WTC11 (cell line): ENCODE results near the gene CLEC1A.

Experiments
- CBFB ChIP-seq: sonication (generic); formaldehyde crosslinking; IDR thresholded peaks from 2 replicates; pipeline ENCODE4 v1.8.1; 2022; ENCODE audit warnings: mild to moderate bottlenecking, low read depth, missing genetic modification reagents
- ETV6 ChIP-seq: sonication (generic); formaldehyde crosslinking; IDR thresholded peaks from 2 replicates; pipeline ENCODE4 v1.8.1; 2022; ENCODE audit warnings: mild to moderate bottlenecking, missing genetic modification reagents
- FOXJ3 ChIP-seq: sonication (generic); formaldehyde crosslinking; IDR thresholded peaks from 2 replicates; pipeline ENCODE4 v1.9.0; 2021; ENCODE audit warnings: missing genetic modification reagents, mild to moderate bottlenecking, borderline replicate concordance
- NR1H2 ChIP-seq: sonication (generic); formaldehyde crosslinking; IDR thresholded peaks from 2 replicates; pipeline ENCODE4 v1.9.0; 2021; ENCODE audit warnings: mild to moderate bottlenecking, moderate library complexity, missing genetic modification reagents
- SMAD4 ChIP-seq: sonication (generic); formaldehyde crosslinking; IDR thresholded peaks from 2 replicates; pipeline ENCODE4 v1.8.0; 2022; ENCODE audit warnings: mild to moderate bottlenecking, missing genetic modification reagents
- SP1 ChIP-seq: sonication (generic); formaldehyde crosslinking; conservative IDR thresholded peaks from 2 replicates; pipeline ENCODE4 v1.8.1; 2022; ENCODE audit warnings: missing genetic modification reagents
- TCF7 ChIP-seq: sonication (generic); formaldehyde crosslinking; IDR thresholded peaks from 2 replicates; pipeline ENCODE4 v1.8.0; 2022; ENCODE audit warnings: mild to moderate bottlenecking, low read depth, missing genetic modification reagents, moderate library complexity
- TEAD1 ChIP-seq: sonication (generic); formaldehyde crosslinking; IDR thresholded peaks from 2 replicates; pipeline ENCODE4 v1.8.0; 2022; ENCODE audit warnings: mild to moderate bottlenecking, missing genetic modification reagents
- ZNF138 ChIP-seq: sonication (generic); formaldehyde crosslinking; conservative IDR thresholded peaks from 2 replicates; pipeline ENCODE4 v1.8.1; 2022; ENCODE audit warnings: mild to moderate bottlenecking, moderate library complexity, missing genetic modification reagents
- ZNF423 ChIP-seq: fragments of 250-450 bp; sonication (Bioruptor Pico); IDR thresholded peaks from 2 replicates; pipeline ENCODE4 v2.1.2; 2022; ENCODE audit warnings: mild to moderate bottlenecking, moderate library complexity
- TF ChIP-seq, protein P1 (sequence below): fragments of 200-600 bp; IDR thresholded peaks from 2 replicates; pipeline ENCODE4 v1.8.0; 2022; ENCODE audit warnings: antibody characterized with exemption
- TF ChIP-seq, protein P2 (sequence below): sonication (generic); formaldehyde crosslinking; IDR thresholded peaks from 2 replicates; pipeline ENCODE4 v1.8.1; 2023; ENCODE audit warnings: mild to moderate bottlenecking, moderate library complexity, missing genetic modification reagents
- TF ChIP-seq, protein P3 (sequence below): sonication (generic); formaldehyde crosslinking; IDR thresholded peaks from 2 replicates; pipeline ENCODE4 v1.8.1; 2023; ENCODE audit warnings: mild to moderate bottlenecking, missing genetic modification reagents

DNA sequence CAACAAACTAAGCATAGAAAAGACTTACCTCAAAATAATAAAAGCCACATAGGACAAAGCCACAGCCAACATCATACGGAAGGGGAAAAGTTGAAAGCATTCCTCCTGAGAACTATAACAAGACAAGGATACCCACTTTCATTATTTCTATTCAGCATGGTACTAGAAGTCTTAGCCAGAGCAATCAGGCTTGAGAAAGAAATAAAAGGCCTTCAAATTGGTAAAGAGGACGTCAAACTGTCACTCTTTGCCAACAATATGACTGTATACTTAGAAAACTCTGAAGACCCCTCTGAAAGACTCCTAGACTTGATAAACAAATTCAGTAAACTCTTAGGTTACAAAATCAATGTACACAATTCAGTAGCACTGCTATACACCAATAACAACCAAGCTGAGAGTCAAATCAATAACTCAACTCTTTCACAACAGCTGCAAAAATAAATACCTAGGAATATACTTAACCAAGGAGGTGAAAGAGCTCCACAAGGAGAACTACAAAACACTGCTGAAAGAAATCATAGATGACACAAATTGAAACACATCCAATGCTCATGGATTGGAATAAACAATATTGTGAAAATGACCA is 11.6 kb upstream of the CLEC1A start:
- TF ChIP-seq, protein P1, sequence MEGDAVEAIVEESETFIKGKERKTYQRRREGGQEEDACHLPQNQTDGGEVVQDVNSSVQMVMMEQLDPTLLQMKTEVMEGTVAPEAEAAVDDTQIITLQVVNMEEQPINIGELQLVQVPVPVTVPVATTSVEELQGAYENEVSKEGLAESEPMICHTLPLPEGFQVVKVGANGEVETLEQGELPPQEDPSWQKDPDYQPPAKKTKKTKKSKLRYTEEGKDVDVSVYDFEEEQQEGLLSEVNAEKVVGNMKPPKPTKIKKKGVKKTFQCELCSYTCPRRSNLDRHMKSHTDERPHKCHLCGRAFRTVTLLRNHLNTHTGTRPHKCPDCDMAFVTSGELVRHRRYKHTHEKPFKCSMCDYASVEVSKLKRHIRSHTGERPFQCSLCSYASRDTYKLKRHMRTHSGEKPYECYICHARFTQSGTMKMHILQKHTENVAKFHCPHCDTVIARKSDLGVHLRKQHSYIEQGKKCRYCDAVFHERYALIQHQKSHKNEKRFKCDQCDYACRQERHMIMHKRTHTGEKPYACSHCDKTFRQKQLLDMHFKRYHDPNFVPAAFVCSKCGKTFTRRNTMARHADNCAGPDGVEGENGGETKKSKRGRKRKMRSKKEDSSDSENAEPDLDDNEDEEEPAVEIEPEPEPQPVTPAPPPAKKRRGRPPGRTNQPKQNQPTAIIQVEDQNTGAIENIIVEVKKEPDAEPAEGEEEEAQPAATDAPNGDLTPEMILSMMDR, result no peak
- TF ChIP-seq ETV6 (no peak), NR1H2 (CRISPR knock-in tag) (no peak), ZNF138 (CRISPR knock-in tag) (no peak), TEAD1 (CRISPR knock-in tag) (no peak), SMAD4 (CRISPR knock-in tag) (no peak), SP1 (no peak), CBFB (CRISPR knock-in tag) (no peak), ZNF423 (no peak), FOXJ3 (CRISPR knock-in tag) (no peak), TCF7 (CRISPR knock-in tag) (no peak)
- TF ChIP-seq, protein P2, sequence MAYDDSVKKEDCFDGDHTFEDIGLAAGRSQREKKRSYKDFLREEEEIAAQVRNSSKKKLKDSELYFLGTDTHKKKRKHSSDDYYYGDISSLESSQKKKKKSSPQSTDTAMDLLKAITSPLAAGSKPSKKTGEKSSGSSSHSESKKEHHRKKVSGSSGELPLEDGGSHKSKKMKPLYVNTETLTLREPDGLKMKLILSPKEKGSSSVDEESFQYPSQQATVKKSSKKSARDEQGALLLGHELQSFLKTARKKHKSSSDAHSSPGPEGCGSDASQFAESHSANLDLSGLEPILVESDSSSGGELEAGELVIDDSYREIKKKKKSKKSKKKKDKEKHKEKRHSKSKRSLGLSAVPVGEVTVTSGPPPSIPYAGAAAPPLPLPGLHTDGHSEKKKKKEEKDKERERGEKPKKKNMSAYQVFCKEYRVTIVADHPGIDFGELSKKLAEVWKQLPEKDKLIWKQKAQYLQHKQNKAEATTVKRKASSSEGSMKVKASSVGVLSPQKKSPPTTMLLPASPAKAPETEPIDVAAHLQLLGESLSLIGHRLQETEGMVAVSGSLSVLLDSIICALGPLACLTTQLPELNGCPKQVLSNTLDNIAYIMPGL, result no peak
- TF ChIP-seq, protein P3, sequence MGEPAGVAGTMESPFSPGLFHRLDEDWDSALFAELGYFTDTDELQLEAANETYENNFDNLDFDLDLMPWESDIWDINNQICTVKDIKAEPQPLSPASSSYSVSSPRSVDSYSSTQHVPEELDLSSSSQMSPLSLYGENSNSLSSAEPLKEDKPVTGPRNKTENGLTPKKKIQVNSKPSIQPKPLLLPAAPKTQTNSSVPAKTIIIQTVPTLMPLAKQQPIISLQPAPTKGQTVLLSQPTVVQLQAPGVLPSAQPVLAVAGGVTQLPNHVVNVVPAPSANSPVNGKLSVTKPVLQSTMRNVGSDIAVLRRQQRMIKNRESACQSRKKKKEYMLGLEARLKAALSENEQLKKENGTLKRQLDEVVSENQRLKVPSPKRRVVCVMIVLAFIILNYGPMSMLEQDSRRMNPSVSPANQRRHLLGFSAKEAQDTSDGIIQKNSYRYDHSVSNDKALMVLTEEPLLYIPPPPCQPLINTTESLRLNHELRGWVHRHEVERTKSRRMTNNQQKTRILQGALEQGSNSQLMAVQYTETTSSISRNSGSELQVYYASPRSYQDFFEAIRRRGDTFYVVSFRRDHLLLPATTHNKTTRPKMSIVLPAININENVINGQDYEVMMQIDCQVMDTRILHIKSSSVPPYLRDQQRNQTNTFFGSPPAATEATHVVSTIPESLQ (CRISPR knock-in tag), result no peak
